ENCODE data around the gene CUTA.
A peak's percentile ranks its signal among the peaks of the same experiment; 100 is the strongest.

Gene CUTA

DNA sequence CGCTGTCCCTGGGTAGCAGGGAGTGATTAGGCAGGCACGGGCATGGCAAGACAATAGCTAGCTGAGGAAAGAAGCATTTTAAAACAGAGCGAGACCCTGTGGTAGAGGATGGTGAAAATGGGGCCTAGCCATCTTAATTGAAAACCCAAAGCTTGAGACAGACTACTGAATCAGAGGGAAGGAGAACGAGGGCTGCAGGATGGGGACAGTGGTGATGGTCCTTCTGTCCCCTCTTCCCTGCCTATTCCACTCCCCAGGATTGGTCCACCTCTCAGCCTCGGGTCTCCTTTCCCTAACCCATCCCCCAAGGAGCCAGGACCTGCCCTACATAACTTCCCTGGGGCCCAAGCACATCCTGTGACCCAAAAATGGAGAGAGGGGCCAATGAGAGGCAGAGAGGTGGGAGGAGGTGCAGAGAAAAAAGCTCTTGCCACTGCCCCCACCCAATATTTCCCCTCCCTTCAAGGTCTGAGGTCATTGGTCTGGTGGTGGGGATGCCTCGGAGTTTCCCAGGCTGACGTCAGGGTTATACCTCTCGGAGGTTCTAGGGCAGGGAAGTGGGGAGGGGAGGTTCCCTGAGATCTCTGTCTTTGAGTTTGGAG is 884 bp upstream of the CUTA start:
- TF ChIP-seq, protein P1, sequence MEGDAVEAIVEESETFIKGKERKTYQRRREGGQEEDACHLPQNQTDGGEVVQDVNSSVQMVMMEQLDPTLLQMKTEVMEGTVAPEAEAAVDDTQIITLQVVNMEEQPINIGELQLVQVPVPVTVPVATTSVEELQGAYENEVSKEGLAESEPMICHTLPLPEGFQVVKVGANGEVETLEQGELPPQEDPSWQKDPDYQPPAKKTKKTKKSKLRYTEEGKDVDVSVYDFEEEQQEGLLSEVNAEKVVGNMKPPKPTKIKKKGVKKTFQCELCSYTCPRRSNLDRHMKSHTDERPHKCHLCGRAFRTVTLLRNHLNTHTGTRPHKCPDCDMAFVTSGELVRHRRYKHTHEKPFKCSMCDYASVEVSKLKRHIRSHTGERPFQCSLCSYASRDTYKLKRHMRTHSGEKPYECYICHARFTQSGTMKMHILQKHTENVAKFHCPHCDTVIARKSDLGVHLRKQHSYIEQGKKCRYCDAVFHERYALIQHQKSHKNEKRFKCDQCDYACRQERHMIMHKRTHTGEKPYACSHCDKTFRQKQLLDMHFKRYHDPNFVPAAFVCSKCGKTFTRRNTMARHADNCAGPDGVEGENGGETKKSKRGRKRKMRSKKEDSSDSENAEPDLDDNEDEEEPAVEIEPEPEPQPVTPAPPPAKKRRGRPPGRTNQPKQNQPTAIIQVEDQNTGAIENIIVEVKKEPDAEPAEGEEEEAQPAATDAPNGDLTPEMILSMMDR (IDR thresholded peaks at IDR 0.05), result no peak

DNA sequence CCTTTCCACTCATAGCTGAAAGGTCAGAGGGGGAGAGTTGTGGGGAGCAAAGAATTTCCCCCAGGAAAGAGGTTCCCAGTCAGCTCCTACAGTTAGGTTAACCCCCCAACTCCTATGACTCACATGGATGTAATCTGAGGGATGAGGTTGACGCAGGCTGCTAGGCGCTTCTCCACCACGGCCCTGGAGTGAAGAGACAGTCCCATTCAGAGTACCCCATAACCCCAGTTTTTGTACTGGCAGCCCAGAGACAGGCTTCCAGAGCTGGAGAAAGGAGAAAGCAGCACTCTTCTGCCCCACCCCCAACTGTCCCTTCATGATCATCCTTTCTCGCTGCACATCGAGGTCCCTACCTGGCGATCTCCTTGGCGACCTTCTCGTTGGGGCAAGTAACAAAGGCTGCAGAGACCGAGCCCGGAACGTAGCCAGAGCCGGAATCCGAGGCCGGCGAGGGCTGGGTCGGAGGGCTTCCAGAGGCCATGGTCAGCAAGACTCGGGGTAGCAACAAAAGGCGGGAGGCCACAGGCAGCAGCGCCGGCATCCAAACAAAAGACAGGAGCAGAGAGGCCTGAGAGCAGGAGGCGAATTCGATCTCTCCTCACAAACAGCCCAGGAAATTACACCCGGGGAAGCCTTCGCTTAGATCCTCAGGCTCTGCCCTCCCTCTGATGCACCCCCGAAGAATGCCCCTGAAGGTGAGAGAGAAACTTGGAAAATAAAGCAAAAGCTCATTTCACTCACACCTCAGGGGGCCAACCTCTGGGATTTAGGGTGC is 592 bp downstream of the CUTA start:
- TF ChIP-seq, protein P1 (IDR thresholded peaks at IDR 0.05), result no peak

DNA sequence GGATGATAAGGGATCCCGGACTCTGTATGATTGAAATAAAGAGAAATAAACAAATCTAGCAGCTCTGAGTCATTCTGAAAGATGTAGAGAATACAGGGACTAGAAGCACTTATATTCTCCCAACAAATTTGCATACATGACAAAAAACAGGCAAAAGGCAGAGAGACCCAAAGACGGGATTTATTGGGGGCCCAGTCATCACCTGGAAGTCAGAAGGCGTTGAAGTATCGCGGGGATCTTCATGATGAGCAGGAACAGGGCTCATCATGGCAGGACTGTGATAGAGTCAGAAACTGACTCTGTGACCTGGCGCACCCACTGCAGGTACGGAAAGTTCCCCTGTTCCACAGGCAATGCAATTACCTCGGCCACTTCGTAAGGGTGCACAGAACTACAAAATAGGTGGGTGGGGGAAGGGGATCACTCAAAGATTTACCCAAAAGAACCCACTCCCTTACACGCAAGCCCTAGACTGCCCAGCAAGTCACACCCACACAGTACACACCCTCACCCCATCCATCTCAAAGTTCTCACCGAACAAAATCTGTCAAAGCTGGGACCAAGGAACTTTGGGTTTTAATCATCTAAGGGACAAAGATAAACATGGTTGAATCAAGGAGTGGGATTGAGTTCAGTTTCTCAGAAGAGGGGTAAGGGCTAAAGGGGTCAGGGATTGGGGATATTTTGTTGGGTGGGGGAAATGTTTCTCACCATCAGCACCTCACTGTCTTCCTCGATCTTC is 1.4 kb downstream of the CUTA start:
- TF ChIP-seq, protein P1 (IDR thresholded peaks at IDR 0.05), result no peak

DNA sequence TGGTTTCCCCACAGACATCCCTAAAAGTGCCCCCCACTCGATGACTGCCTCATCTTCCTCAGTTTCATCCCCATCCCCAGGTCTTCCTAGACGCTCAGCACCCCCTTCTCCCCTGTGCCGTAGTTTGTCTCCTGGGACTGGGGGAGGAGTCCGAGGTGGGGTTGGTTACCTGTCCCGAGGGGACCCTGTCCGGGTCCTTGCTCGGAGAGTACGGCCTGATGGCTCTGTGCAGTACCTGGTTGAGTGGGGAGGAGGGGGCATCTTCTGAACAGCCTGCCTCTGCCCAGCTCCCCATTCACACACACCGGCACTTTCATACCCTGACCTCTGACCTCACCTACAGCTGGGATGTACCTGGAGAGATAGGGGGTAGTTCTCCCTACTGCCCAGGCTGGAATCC is 2.1 kb downstream of the CUTA start:
- TF ChIP-seq, protein P1 (IDR thresholded peaks at IDR 0.05), result no peak

DNA sequence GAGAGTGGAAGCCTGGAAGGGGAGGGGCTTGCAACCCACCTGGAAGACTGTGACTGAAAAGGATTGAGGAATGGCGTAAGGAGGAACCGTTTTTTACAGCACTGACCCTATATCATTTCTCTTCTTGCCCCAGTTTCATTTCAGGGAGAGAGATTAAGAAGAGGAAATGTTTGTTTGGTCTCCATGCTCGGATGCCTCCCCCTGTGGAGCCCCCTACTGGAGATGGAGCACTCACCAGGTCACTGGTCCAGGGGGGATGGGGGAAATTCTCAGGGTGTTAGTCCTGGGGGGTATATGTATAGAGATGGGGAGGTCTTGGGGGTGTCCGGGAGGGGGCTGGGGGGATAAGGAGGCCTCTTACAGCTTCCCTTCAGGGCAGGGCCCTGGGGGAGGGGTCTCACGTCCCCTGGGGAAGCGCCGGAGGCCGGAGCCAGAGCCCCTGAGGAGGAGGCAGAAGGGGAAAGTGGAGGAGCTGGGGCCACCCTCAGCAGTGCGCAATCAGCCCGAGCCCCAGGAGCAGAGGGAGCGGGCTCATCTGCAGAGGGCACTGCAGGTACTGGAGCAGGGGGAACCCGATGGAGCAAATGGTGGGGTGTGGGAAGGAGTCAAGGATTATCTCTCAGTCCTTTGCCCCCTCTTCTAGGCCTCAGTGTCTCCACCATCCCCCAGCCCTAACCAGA is 3.2 kb downstream of the CUTA start:
- TF ChIP-seq, protein P1 (IDR thresholded peaks at IDR 0.05), result peak; percentile 30; the same call in 1 of the 2 replicates

DNA sequence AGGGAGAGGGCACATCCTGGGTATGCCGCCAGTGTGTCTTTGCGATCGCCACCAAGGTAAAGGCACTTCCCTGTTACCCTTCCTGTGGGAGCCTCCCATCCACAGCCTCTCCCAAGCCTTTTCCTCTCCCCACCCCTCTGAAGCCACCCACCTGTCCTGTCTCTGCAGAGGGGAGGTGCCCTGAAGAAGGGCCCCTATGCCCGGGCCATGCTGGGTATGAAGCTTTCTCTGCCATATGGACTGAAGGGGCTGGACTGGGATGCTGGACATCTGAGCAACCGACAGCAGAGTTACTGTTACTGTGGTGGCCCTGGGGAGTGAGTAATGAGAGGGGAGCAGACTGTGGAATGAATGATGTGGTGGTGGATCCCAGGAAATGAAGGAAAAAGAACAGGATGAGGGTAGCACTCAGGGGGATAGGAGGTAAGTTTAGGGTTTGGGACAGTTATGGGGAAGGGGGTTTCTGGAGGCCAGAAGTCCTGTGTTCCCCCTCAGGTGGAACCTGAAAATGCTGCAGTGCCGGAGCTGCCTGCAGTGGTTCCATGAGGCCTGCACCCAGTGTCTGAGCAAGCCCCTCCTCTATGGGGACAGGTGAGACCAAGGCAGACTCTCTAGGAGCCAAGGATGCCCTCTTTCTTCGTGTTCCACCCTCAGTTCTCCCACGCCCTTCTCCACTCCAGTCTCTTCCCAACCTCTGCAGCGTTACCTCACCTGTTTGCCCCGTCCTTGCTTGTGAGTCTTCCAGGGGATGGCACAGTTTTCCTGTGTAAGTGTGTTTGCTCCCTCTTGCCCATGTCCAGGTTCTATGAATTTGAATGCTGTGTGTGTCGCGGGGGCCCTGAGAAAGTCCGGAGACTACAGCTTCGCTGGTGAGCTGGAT is 4.4 kb downstream of the CUTA start:
- TF ChIP-seq, protein P1 (IDR thresholded peaks at IDR 0.05), result no peak
